ENCODE data around the gene FRAS1.

The FRAS1 gene

DNA sequence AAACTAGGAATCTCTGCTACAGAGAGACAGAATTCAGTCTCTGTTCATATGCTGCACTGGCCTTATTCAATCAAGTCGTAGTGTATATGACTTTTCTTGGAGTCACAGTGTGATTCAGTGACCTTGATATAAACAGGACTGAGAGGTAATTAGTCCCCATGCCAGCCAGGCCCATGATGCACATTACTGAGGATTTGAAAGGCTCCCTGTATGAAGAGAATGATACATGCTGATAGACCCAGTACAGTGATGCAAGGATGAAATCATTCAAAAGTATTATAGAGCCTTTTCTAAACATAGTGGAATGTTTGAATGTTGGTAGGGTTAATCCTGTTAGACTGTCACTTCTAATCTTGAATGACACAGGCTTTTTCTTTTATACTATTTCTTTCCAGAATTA, 528.5 kb downstream of the FRAS1 start:
- Histone ChIP-seq H3K4me1 (ENCODE audit: insufficient read depth, low read length) (no peaks in the 10 kb centered on the region), H3K4me3 (ENCODE audit: low read length) (no peak overlapping the region), H3K36me3 (ENCODE audit: insufficient read depth, low read length) (peaks cover 78% of the 10 kb centered on the region), H3K27ac (ENCODE audit: low read depth, low read length) (no peak overlapping the region), H3K27me3 (ENCODE audit: insufficient read depth, low read length) (no peaks in the 10 kb centered on the region), H3K9me3 (ENCODE audit: insufficient read depth, low read depth, low read length) (no peaks in the 10 kb centered on the region), H3K9ac (ENCODE audit: low read depth, low read length) (no peak overlapping the region)
- 0% methylated on average over 1 of the region's 1 CpG for WGBS

- 61% methylated on average over 4 of the region's 4 CpGs for WGBS
- Histone ChIP-seq H3K9ac (ENCODE audit: low read depth, low read length) (no peak overlapping the region), H3K4me3 (ENCODE audit: low read length) (no peak overlapping the region), H3K4me1 (ENCODE audit: insufficient read depth, low read length) (no peaks in the 10 kb centered on the region), H3K36me3 (ENCODE audit: insufficient read depth, low read length) (peaks cover 74% of the 10 kb centered on the region), H3K9me3 (ENCODE audit: insufficient read depth, low read depth, low read length) (no peaks in the 10 kb centered on the region), H3K27ac (ENCODE audit: low read depth, low read length) (no peak overlapping the region), H3K27me3 (ENCODE audit: insufficient read depth, low read length) (no peaks in the 10 kb centered on the region)
Observed at GRCh38 chr4:78588894-78589545, 531.9 kb downstream of the FRAS1 start.

GRCh38 chr4:78591404-78591803, 534.3 kb downstream of the FRAS1 start:
- 100% methylated on average over 2 of the region's 2 CpGs for WGBS
- H3K9me3 ChIP-seq (ENCODE audit: insufficient read depth, low read depth, low read length) = no peaks in the 10 kb centered on the region
- peaks cover 69% of the 10 kb centered on the region for H3K36me3 ChIP-seq (ENCODE audit: insufficient read depth, low read length)

GRCh38 chr4:78592088-78592783, 535.1 kb downstream of the FRAS1 start:
- no peak overlapping the region for H3K4me3 ChIP-seq (ENCODE audit: low read length)
- peaks cover 66% of the 10 kb centered on the region for H3K36me3 ChIP-seq (ENCODE audit: insufficient read depth, low read length)
- H3K27me3 ChIP-seq (ENCODE audit: insufficient read depth, low read length) = no peaks in the 10 kb centered on the region
- no peaks in the 10 kb centered on the region for H3K9me3 ChIP-seq (ENCODE audit: insufficient read depth, low read depth, low read length)
- H3K9ac ChIP-seq (ENCODE audit: low read depth, low read length) = no peak overlapping the region
- WGBS = 88% methylated on average over 3 of the region's 3 CpGs
- no peaks in the 10 kb centered on the region for H3K4me1 ChIP-seq (ENCODE audit: insufficient read depth, low read length)
- H3K27ac ChIP-seq (ENCODE audit: low read depth, low read length) = no peak overlapping the region

More at GRCh38 chr4:78591404-78591803, 534.3 kb downstream of the FRAS1 start:
- Histone ChIP-seq H3K9ac (ENCODE audit: low read depth, low read length) (no peak overlapping the region), H3K4me1 (ENCODE audit: insufficient read depth, low read length) (no peaks in the 10 kb centered on the region), H3K27ac (ENCODE audit: low read depth, low read length) (no peak overlapping the region), H3K27me3 (ENCODE audit: insufficient read depth, low read length) (no peaks in the 10 kb centered on the region), H3K4me3 (ENCODE audit: low read length) (no peak overlapping the region)

All from HUES64 (cell line).